ENCODE measurements around the gene VSX2.
A peak's percentile ranks its signal among the peaks of the same experiment; 100 is the strongest.

VSX2 gene

DNA sequence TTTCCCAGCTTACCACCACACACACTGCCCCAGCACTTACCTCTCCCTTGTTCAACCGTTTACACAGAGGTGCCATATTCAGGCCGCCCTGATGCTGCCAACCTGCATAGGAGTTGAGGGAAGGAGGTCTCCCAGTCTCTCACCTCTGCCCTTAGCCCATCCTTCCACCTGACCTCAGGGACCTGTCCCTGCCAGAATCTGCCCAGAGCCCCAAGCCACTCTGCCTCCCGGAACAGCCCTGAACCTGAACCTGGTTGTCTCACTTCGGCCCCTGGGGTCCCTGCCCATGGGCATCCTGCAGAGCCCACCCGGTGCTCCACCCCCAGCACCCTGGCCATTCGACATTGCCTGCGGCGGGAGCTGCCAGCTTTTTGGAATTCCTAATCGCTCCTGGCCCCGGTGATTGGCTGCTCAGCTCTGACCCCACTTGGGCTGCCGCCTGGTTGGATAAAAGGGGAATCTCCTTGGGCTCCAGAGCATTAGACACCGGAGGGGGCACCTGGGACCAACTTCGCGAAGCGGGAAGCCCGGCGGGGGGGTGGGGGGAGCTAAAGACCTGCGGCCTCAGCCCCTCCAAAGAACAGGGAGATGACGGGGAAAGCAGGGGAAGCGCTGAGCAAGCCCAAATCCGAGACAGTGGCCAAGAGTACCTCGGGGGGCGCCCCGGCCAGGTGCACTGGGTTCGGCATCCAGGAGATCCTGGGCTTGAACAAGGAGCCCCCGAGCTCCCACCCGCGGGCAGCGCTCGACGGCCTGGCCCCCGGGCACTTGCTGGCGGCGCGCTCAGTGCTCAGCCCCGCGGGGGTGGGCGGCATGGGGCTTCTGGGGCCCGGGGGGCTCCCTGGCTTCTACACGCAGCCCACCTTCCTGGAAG lies at the start of gene VSX2:
Gene VSX2, plus strand, starts transcription at position 476 of the 874 bp plus-strand sequence. Its CDS starts 113 bp downstream, at position 589.
- DNase-seq (ENCODE audit: low spot score) = no peak

DNA sequence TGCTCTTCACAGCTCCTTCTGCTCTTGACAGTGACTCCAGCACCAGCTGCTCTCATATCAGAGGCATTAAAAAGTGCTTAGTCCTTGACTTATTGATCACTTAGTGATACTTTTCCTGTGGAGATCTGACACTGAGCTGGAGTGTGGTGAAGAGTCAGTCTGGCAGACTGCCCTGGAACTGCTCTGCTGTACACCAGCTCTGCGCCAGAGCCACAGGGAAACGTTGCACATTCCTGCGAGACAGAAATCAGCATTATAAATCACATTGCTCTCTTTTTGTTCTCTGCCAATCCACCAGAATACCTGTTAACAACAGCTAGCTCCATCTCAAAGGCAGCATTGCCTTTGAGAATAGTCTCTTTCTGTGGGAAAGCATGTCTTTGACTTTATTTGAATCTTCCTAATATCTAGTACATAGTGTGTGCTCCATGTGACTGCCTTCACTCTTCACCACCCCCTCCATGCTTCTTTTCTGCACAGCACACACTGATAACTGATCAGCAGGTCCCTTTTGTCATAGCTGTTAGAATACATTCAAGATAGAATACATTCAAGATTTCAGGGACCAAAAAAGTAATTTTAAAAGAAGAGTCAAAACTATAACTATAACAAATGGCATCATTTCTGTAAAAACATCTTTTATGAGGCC lies 48.2 kb upstream of the VSX2 start:
- DNase-seq (ENCODE audit: low spot score) = no peak

DNA sequence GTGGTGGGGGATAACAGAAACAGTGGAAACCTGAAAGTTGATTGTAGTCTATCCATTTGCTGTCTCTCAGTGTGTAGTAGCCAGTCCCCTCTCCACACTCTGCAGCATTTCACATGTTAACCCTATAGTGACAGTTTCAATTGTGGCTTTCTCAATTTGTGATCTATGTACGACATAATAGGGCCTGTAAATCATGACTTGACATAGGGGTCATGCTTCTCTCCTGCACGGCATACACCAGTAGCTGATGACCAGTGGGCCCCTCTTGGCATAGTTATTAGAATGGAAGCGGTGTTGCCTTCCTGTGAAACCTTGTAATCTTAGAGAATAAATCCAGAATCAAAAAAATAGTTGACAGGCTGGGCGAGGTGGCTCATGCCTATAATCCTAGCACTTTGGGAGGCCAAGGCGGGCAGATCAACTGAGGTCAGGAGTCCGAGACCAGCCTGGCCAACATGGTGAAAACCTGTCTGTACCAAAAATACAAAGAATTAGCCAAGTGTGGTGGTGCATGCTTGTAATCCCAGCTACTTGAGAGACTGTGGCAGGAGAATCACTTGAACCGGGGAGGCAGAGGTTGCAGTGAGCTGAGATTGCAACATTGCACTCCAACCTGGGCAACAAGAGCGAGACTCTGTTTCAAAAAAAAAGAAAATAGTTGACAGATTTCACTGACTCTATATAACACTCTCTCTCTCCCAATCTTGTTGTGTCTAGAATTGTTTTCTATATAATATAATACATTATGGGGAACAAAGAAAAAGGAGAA lies 44.6 kb upstream of the VSX2 start:
- DNase-seq (ENCODE audit: low spot score) = no peak

DNA sequence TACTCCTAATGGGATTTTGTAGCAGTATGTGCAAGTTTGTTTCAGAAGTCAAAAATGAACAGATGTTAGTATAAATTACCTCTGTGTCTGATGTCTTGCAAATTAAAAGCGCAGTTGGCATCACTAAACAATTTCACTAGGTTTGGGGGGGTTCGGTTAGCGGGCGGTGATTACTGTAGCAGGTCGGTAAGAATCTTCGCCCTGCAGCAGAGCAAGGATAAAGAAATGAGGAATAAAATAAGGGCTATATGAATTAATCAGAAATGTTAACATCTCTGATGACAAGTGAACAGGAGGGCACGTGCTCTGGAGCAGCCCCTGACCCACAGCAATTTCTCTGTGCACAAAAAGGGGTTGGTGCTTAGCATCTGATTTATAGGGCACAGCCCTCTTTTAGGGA lies 43.6 kb upstream of the VSX2 start:
- no peak for DNase-seq (ENCODE audit: low spot score)

DNA sequence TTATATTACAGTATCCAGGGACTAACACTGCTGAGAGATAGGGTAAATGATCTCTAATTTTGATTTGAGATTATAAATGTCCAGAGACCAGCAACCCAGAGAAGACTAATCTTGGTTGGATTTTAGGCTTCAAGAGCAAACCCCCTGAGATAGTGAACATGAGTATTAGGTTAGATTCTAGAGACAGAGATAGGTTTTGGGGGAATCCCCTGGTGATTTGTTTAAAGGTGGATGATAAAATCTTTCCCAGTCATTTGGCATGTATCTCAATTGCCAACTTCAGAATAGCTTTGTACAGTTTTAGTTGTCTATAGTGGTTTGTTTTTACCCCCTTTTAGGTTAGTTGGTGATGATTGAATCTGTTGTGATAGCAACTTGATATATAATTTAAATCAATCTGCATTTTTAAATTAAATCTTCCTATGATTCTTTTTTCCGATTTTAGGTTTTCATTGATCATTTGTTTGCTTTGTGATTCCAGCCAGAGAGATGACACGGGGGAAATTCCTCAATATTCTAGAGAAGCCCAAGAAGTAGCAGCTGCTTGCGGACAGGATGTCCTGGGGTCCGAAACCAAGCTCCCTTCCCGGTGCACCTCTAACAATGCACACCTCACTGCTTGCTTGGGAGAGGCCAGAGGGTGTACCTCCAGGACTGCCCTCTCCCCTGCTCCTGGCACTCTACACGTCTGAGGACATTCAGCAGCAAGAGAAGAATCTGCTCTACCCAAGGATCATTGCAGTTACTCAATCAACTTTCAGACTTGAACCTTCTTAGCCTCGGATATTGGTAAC lies 40.6 kb upstream of the VSX2 start:
- DNase-seq (ENCODE audit: low spot score) = no peak

DNA sequence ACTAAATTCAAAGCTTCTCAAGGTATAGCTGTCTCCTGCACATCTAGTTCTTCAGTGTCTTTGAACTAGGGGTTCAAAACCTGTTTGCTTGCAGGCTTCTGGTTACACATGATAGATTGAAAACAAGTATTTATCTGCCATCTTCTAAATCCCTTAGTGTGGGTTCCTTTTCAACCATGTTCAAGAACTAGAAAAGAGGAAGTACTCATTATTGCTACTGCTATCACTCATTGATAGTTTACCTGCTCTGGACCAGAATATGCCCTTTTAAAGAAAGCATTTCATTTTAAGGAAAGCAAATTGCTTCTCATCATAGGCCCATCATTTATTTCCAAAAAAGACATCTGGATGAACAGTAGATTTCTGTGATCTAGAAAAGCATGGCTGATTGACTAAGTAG lies 37.1 kb upstream of the VSX2 start:
- DNase-seq (ENCODE audit: low spot score) = no peak

DNA sequence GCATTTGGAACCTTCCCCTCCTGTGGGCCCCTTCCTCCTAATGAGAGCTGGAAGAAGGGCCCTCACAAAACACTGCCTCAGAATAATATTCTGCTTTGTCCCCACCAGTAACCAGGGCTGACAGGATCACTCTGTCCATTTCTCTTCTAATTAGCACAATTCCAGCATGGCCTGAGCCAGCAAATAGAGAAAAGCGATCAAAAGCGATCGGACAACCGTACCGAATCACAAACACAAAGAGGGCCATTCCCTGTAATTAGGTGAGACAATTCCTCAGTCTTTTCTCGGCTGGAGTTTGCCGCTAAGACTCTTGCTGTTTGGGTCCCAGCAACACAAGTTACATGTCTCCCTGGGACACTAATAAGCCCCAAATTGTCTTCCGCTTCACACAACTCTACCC lies 35.6 kb upstream of the VSX2 start:
- no peak for DNase-seq (ENCODE audit: low spot score)

DNA sequence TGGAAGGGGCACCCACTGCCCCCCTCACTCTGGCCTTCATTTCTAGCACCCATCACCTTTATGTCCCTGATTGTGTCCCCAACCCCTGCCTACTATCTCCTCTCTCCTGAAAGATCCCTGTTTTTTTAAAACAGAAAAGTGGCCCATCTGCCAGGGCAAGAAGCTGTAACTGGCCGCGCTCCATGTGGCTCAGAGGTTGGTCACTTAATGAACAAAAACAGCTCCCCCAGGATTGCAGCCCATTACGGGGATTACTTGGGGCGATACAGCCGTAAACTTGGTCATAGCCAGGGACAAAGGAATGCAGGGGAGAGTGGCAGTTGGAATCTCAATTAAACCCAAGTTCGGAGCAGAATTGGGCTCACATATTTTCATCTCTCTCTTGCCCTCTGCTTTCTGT lies 34.8 kb upstream of the VSX2 start:
- no peak for DNase-seq (ENCODE audit: low spot score)

DNA sequence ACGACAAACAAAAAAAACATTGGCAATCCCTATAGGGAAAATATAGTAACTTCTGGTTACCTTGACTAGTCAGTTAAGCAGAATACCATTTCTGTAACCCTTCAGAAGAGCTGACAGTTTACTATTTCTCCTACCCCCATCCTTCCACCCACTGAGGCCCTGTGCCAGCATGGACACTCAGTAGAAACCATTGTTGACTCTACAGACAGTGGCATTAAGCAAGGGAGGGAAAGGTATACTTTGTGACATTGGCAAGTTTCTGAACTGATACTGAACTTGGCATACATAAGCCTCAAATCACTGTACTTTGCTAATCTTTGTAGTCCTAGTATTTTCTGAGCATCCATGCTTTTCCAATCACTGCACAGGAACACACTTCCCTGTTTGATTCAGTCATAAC lies 33.4 kb upstream of the VSX2 start:
- DNase-seq (ENCODE audit: low spot score) = no peak

DNA sequence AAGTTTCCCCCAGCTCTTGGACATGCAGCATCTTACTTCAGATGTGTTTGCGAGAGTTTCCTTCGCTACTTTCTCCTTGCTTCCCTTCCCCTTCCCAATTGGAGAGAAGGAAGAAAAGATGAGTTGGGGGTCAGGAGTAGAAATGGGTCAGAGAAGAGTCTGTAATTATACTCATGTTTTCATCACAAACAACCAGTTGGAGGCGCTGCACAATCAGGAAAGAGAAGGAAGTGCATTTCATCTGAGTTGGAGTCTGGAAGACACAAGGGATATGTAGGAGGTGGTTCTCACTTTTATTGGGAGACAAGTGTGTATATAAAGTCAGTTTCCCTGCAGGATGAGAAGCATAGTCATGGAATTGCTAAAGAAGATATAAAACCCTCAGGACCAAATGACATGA lies 31.3 kb upstream of the VSX2 start:
- DNase-seq (ENCODE audit: low spot score) = peak; percentile 27

DNA sequence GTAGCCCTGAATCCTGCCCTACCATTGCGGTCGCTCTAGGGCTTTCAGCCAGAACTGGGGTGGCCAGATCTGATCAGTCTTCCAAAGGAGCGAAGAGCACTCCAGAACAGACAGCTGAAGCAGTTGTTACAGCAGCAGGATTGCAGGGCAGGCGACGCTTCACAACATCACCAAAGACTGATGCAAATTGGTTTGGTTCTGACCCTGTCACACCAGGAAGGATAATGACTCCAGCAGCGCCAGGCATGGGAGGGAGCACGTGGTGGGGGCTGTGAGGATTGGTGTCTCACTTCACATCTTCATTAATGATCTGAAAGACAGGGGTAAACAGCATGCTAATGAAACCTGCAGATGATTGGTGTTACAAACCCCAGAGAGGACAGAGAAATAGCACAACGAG lies 30.6 kb upstream of the VSX2 start:
- no peak for DNase-seq (ENCODE audit: low spot score)

DNA sequence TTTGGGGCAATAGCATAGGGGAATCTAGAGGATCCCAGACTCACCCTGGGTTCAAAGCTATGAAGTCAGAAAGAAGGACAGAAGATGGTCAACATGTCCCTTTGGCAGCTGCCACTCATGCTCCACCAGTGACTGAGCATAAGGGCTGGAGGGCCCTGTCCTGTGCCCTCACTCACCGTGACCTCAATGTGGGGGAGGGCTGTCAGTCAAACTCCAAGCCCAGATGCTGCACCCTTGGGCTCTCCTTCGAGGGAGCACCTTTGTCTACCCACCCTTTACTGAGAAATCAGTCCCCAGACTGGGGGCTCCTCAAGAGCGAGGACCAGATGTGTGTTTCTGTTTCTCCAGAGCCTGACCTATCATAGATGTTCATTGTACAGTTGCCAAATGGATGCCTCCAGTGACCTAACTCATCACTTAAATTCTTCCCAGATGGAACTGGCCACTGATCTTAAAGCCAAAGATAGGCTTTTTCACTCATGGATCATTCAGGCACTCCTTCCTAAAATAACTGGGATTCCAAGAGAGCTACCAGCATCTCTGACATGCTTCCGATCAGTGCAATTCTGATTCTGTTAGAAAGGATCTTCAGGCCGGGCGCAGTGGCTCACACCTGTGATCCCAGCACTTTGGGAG lies 27.2 kb upstream of the VSX2 start:
- DNase-seq (ENCODE audit: low spot score) = no peak

DNA sequence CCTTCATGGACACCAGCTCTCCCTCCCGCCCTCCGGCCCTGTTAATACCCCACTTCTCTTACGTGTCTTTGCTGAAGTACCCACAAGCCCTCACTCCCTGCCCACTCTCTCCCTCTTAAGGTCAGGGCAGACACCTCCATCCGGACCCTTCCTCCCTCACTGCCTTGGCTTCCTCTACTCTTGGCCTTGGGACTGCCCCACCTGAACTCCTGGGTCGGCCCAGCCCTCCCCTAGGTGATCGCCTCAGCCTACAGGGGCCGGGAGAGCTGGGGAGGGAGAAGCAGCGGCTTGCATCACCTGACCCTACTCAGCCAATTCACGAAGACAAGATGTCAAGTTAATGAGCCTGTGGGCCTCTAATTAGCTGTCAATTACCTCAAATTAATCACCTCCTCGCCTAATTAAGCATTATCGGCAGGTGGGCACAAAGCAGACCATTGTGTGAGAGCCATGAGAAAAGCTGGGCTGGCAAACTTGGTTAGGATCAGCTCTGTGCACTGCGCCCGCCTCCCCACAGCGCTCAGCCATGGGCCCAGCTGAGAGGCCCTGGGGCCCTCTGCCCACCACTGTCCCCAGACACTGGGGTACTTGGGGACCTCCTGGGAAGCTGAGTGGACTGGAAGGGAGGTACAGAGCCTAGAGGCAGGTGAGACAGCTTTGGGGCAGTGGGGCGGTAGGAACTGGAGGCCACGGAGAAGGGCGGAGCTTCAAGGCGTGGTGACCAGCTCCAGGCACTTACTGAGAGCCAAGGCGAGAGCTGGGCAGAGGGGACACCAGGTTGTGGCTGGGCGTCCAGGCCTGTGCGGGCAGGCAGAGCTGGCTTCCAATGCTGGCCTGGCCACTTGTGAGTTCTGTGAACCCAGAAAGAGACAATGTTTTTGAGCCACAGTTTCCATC lies 25.1 kb upstream of the VSX2 start:
- DNase-seq (ENCODE audit: low spot score) = no peak

DNA sequence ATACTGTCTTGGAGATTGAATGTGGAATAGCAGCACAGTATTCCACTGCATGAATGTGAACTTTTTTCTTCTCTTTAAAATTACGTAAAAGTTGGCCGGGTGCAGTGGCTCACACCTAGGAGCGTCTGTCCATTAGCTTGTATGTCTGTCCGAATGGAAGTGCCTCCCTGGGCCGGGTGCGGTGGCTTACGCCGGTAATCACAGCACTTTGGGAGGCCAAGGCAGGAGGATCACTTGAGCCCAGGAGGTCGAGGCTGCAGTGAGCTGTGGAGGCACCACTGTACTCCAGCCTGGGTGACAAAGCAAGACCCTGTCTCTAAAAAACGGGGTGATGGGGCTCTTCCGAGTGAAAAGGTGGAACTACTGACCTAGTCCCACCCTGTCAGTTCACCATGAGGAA lies 22.6 kb upstream of the VSX2 start:
- no peak for DNase-seq (ENCODE audit: low spot score)

DNA sequence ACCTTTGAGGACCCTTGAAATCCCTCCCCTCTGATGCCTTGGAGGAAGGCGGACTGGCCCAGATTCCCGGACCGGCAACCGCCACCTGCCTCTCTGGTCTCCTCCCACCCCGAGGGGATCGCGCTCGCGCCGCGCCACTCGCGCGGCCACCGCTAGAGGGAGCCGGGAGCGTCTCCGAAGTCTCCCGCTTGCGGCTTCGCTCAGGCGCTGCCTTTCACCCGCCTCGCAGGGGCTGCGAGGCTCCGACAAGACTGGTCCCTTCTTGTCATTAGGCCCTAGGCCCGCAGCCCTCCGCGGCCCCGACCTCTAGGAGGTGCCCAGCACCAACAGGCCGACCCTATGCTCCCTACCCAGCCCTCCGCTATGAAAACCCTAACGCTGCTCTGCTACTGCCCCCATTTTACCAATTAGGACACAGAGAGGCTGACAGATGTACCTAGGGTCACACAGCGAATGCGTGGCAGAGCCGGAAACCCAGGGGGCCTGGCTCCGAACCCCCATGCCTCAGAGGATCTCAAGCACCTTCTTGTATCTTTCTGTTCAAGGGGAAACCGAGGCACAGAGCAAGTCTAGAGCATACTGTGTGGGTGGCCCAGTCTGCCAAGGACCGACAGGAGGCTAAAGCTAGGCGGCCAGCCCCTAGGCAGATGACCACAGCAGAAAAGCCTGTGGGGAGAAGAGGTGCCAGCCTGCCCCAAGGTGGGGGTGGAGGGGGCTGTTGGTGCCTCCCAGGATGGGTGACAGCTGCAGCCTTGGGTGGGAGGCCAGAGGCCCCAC lies 21.4 kb upstream of the VSX2 start:
- DNase-seq (ENCODE audit: low spot score) = peak; percentile 60

DNA sequence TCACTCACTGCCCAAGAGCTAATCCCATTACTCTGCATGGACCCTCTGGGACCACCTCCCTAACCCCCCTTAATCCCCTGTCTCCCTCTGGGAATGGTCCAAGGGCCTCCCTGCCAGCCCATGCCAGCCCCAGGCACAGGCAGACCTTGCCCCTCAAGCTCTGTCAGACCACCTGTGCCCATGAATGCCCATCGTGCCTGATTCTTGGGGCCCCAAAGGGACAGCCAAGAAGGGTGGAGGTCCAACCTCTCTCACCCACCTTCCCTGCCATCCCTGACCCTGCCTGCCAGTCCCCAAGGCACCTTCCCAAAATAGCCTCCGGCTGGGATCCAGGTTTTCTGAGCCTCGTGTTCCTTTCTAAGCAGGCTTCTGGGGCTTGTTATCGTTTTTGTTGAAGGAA lies 20.8 kb upstream of the VSX2 start:
- DNase-seq (ENCODE audit: low spot score) = no peak

DNA sequence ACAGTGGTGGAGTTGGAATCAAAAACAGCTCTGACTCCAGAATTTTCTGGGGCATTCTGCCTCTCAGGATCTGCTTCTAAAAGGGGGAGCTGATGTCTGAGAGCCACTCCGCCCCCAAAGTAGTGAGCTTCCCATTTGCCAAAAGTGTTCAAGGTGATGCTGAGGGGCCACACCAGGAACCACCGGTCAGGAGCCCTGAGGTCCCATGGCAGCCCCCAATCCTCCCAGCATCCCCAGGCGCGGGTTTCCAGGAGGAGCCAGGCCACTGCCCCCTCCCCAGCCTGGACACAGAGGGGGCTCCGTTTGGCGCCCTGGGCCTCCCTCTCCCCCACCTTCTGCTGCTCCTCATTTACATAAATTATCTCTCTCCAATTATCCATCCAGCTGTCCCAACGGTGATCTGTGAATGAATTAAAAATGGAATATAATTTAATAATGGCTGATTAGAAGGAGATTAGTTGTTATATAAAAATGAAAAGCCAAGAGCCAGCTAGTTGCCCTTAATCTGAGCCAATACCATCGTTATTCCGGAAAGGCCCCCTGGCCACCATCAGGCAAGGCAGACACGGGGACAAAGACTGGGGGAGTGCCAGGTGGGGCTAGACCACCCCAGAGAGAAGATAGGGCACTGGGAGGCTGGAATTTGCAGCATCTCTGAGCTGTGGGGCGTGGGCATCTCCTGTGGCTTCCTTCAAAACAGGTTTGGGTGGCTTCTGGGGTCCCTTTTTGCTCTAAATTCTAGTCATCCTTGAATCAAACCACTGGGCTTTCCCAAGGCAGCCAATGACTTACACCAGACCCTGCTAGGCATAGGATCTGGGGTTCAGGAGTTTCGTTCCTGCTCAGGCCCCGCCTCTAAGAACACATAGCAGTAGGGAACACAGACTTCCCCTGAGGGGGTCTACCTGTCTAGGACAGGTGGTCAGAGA lies 19.7 kb upstream of the VSX2 start:
- no peak for DNase-seq (ENCODE audit: low spot score)

DNA sequence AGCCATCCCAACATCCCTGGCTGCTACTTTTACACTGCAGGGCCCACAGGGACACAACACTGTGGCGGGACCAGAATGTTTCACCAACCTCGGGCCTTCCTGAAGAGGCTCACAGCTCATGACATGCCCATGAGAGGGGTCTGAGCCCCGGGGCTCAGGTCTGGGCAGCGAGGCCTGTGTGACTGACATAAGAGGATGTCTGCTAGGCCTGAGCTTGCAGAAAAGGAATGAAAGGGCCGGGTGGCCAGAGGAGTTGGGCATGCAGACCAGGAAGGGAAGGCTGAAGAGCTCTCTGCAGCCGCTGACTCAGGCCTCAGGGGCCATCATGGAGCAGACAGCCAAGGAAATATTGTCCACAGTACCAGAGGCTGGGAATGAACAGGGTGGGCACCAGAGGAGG lies 18.3 kb upstream of the VSX2 start:
- DNase-seq (ENCODE audit: low spot score) = no peak

DNA sequence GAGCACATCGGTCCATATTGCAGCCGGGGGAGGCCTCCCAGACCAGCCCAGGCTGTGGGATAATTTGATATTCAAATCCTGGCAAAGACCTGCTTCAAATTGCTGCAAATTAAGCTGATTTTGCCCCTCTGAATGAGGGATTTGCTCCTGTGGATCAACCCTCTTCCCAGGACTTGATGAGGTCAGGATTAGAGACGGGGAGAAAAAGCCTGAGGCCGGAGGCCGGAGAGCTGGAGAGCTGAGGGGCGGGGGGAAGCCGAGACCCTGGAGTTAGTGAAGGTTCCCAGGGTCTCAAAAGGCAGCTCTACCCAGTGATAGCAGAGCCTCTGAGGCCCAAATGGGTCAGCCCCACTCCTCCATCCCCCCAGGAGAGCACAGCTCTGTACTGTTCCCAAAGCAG lies 17.5 kb upstream of the VSX2 start:
- DNase-seq (ENCODE audit: low spot score) = no peak
